Left kidney (tissue), 2 donors: ENCODE results near the gene HOXA1. TPM values are rescaled to one million over a fixed set of nuclear protein-coding genes. Genes with fewer than 3 reads are reported as not detected.

ENCODE experiments used
- DNase-seq: peaks from one replicate; pipeline ENCODE4 v3.0.0-alpha.2; 2013
- polyA plus RNA-seq: library from polyadenylated mRNA; unstranded; fragments of 120-200 nt; gene quantifications from one replicate; pipeline ENCODE4 v1.2.1, GENCODE V29; 2013; ENCODE audit not compliant: insufficient read length

The HOXA1 gene
- polyA plus RNA-seq, 1 donor = 3.4 TPM

GRCh38 chr7:27092819-27093110 lies 3.0 kb downstream of the HOXA1 start:
- DNase-seq = no peak

- peak; percentile 61 for DNase-seq
These were observed 3.6 kb downstream of the HOXA1 start for GRCh38 chr7:27091941-27092818.

- no peak for DNase-seq
These were observed 4.7 kb downstream of the HOXA1 start for GRCh38 chr7:27091105-27091504.

GRCh38 chr7:27088002-27088922 lies 7.5 kb downstream of the HOXA1 start:
- no peak for DNase-seq

- no peak for DNase-seq
These were observed 12.2 kb downstream of the HOXA1 start for GRCh38 chr7:27083646-27084045.

- no peak for DNase-seq
These were observed 13.6 kb downstream of the HOXA1 start for GRCh38 chr7:27082171-27082570.

GRCh38 chr7:27080844-27081436 lies 14.9 kb downstream of the HOXA1 start:
- DNase-seq = no peak

GRCh38 chr7:27079234-27079975 lies 16.4 kb downstream of the HOXA1 start:
- no peak for DNase-seq

GRCh38 chr7:27078616-27079233 lies 17.1 kb downstream of the HOXA1 start:
- DNase-seq = no peak

GRCh38 chr7:27073076-27073475 lies 22.7 kb downstream of the HOXA1 start:
- no peak for DNase-seq

GRCh38 chr7:27071622-27072390 lies 24.0 kb downstream of the HOXA1 start:
- DNase-seq = no peak

- no peak for DNase-seq
These were observed 27.5 kb downstream of the HOXA1 start for GRCh38 chr7:27068259-27068658.

- no peak for DNase-seq
These were observed 29.7 kb downstream of the HOXA1 start for GRCh38 chr7:27066148-27066547.

GRCh38 chr7:27065709-27066108 lies 30.1 kb downstream of the HOXA1 start:
- no peak for DNase-seq

- no peak for DNase-seq
These were observed 31.1 kb downstream of the HOXA1 start for GRCh38 chr7:27064661-27065060.

GRCh38 chr7:27064159-27064558 lies 31.6 kb downstream of the HOXA1 start:
- peak; percentile 32 for DNase-seq

GRCh38 chr7:27062946-27063345 lies 32.9 kb downstream of the HOXA1 start:
- DNase-seq = no peak

- DNase-seq = no peak
These were observed 42.6 kb downstream of the HOXA1 start for GRCh38 chr7:27053153-27053552.

- DNase-seq = no peak
These were observed 44.3 kb downstream of the HOXA1 start for GRCh38 chr7:27051451-27051850.

- DNase-seq = no peak
These were observed 47.4 kb downstream of the HOXA1 start for GRCh38 chr7:27048438-27048837.
